GM18520 (cell line): Measurements from ENCODE around the gene ATG4C.

ENCODE experiments used
- ATAC-seq: cut with Tn5 transposase; IDR thresholded peaks from one replicate; pipeline ENCODE4 v1.9.1; 2021; ENCODE audit not compliant: unreplicated experiment

The ATG4C gene

GRCh38 chr1:62903522-62903921 lies 119.6 kb downstream of the ATG4C start:
- no peak for ATAC-seq

GRCh38 chr1:62903982-62904855 lies 120.3 kb downstream of the ATG4C start:
- no peak for ATAC-seq

DNA sequence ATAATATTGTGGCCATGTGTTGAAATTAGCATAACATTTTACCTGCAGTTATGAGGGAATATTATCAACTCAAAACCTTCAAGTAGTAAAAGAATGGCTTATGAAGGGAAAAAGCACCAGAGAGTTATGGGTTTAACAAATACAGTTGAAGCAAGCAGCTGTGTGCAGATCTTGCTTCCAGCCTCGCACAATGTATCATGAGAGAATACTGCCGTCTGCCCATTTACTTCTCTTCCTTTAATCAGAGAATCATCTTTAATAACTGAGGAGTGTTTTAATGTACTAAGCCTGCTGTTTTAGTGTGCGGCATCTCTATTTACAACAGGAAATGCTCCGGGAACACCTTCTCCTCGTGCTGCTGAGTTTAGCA lies 120.9 kb downstream of the ATG4C start:
- ATAC-seq = no peak

- no peak for ATAC-seq
Observed at GRCh38 chr1:62905309-62905708, 121.4 kb downstream of the ATG4C start.

- no peak for ATAC-seq
Observed at GRCh38 chr1:62905872-62906271, 121.9 kb downstream of the ATG4C start.

DNA sequence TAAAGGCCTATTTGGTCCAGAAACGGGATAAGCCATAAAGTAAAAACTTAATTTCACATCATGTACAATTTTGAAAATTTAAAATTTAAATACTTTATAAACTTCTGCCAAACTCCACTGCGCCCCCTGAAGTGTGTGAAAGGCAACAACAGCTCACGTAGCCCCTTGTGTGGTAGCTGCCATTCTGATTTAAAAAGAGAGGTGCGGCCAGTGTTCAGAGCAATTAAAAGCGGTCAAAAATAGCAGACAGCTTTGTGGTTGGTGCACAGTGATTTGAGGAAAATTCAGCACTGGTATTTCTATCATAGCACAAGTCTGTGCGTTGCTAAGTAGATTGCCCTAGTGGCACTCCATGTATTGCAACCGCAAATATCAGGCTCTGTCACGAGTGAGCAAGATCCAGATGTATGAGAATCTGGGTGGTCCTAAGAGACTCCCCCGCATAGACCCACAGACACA lies 122.5 kb downstream of the ATG4C start:
- ATAC-seq = no peak

DNA sequence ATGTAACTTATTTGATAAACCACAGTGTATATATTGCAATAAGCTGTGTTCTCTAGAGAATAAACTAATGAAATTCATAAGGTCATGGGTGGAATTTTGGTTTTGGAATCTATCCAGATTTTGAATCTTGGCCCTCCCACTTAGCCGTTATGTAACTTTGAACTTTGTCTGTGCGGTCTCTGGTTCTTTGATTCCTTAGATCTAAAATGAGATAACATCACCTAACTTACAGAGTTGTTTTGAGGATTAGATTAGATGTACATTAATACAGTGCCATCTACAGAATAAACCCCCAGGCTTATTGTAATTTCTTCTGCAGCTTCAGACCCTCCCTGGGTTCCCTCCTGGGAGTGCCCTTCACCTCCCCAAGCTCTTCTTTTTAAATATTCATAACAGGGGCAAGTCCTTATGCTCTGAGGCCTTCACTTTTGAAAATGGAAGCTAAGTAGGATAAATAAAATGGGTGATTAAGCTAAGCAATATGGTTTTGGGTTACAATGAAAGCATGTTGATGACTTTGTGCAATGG lies 124.3 kb downstream of the ATG4C start:
- ATAC-seq = no peak

DNA sequence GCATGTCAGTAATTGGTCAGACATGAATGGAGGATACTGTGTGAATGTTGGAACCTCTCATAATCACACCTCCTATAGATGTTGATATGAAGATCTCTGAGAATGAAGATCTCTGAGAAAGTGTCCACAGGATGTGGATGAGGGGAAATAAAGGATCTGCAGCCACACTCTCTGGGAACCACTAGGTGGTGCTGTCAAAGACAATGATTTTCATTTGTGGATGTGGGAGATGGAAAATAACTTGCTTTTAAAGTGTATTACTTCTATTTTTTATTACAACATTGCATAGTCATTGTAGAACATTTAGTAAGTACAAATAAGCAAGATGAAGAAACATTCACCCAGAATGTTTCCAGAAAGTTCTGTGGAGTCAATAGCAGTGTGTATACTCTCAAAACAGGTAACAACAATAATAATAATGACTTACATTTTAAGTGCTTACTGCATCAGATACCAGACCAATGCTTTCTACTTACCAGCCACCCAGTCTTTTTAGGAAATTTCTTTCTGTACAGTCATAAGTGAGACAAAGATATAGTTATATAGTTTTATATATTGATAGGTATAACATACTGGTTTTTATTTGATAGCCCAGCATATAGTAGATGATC lies 128.2 kb downstream of the ATG4C start:
- ATAC-seq = no peak
